ENCODE results near the gene BST2.

The BST2 gene

GRCh38 chr19:17419154-17419620 lies 13.8 kb upstream of the BST2 start:
- no peak for DNase-seq

GRCh38 chr19:17418710-17419109 lies 13.3 kb upstream of the BST2 start:
- DNase-seq, result no peak

- no peak for DNase-seq
Observed at GRCh38 chr19:17415121-17415520, 9.7 kb upstream of the BST2 start.

- DNase-seq, result no peak
Observed at GRCh38 chr19:17414097-17414496, 8.7 kb upstream of the BST2 start.

GRCh38 chr19:17411801-17412200 lies 6.4 kb upstream of the BST2 start:
- DNase-seq, result no peak

- DNase-seq, result no peak
Observed at GRCh38 chr19:17409990-17410389, 4.6 kb upstream of the BST2 start.

- no peak for DNase-seq
Observed at GRCh38 chr19:17406887-17407196, 1.4 kb upstream of the BST2 start.

GRCh38 chr19:17406046-17406886 lies 836 bp upstream of the BST2 start:
- DNase-seq, result peak in 1 of 2 donors; percentile 30

GRCh38 chr19:17404621-17405249 lies 695 bp downstream of the BST2 start:
- no peak for DNase-seq

GRCh38 chr19:17404015-17404414 lies 1.4 kb downstream of the BST2 start:
- DNase-seq, result no peak

- peak in 1 of 2 donors; percentile 42 for DNase-seq
Observed at GRCh38 chr19:17402982-17403855, 2.2 kb downstream of the BST2 start.

GRCh38 chr19:17401628-17402027 lies 3.8 kb downstream of the BST2 start:
- DNase-seq, result no peak

- DNase-seq, result no peak
Observed at GRCh38 chr19:17398902-17399527, 6.4 kb downstream of the BST2 start.

GRCh38 chr19:17394891-17395415 lies 10.5 kb downstream of the BST2 start:
- peak in 1 of 2 donors; percentile 74 for DNase-seq

GRCh38 chr19:17393914-17394313 lies 11.5 kb downstream of the BST2 start, which contains the start of gene CCDC194:
Gene CCDC194, minus strand, starts transcription at chr19:17394196. Its CDS starts 38 bp downstream, at chr19:17394158.
- no peak for DNase-seq

- DNase-seq, result no peak
Observed at GRCh38 chr19:17393002-17393401, 12.4 kb downstream of the BST2 start.

GRCh38 chr19:17391371-17392151 lies 13.9 kb downstream of the BST2 start:
- no peak for DNase-seq

- peak; percentile 86 to 87 for DNase-seq
Observed at GRCh38 chr19:17390665-17391370, 14.6 kb downstream of the BST2 start.

- DNase-seq, result no peak
Observed at GRCh38 chr19:17389957-17390664, 15.3 kb downstream of the BST2 start.

GRCh38 chr19:17389288-17389687 lies 16.1 kb downstream of the BST2 start:
- no peak for DNase-seq
